GM21723 (cell line): ENCODE data around the gene SERHL2.
"Not testable (repeated sequence)": the region's sequence is repeated elsewhere in the genome, so short reads cannot be mapped to it uniquely, and the experiment has no call there.

ENCODE experiments used
- ATAC-seq: cut with Tn5 transposase; IDR thresholded peaks from one replicate; pipeline ENCODE4 v1.9.1; 2021; ENCODE audit warnings: mild to moderate bottlenecking, moderate library complexity; ENCODE audit not compliant: unreplicated experiment

The SERHL2 gene

GRCh38 chr22:42553475-42554361 lies at the start of gene SERHL2:
Gene SERHL2 (plus strand): TSS chr22:42553956. CDS start chr22:42554021, 65 bp downstream.
- ATAC-seq = peak; percentile 70

GRCh38 chr22:42508327-42508974 lies 45.3 kb upstream of the SERHL2 start:
- not testable (repeated sequence) for ATAC-seq

GRCh38 chr22:42508975-42509364 lies 44.8 kb upstream of the SERHL2 start:
- not testable (repeated sequence) for ATAC-seq

GRCh38 chr22:42509548-42509947 lies 44.2 kb upstream of the SERHL2 start:
- no peak for ATAC-seq

GRCh38 chr22:42511401-42511891 lies 42.3 kb upstream of the SERHL2 start:
- ATAC-seq = no peak

GRCh38 chr22:42512273-42512990 lies 41.3 kb upstream of the SERHL2 start:
- not testable (repeated sequence) for ATAC-seq

GRCh38 chr22:42514331-42514730 lies 39.4 kb upstream of the SERHL2 start:
- not testable (repeated sequence) for ATAC-seq

GRCh38 chr22:42515304-42515703 lies 38.5 kb upstream of the SERHL2 start:
- ATAC-seq = not testable (repeated sequence)

- no peak for ATAC-seq
Observed at GRCh38 chr22:42515896-42516295, 37.9 kb upstream of the SERHL2 start.

GRCh38 chr22:42517103-42517502 lies 36.7 kb upstream of the SERHL2 start:
- ATAC-seq = not testable (repeated sequence)

GRCh38 chr22:42518638-42519524 lies 34.9 kb upstream of the SERHL2 start:
- ATAC-seq = peak; percentile 17

GRCh38 chr22:42519525-42520401 lies 34.0 kb upstream of the SERHL2 start, which contains the start of gene RRP7A:
Gene RRP7A (minus strand): TSS chr22:42519796. CDS start chr22:42519786, 10 bp downstream.
- ATAC-seq = peak; percentile 69

GRCh38 chr22:42521228-42521546 lies 32.6 kb upstream of the SERHL2 start:
- ATAC-seq = no peak

GRCh38 chr22:42522546-42522945 lies 31.2 kb upstream of the SERHL2 start:
- no peak for ATAC-seq

- ATAC-seq = no peak
Observed at GRCh38 chr22:42528591-42529307, 25.0 kb upstream of the SERHL2 start.

- not testable (repeated sequence) for ATAC-seq
Observed at GRCh38 chr22:42529435-42529834, 24.3 kb upstream of the SERHL2 start.

- ATAC-seq = not testable (repeated sequence)
Observed at GRCh38 chr22:42531401-42532084, 22.2 kb upstream of the SERHL2 start.

GRCh38 chr22:42533638-42533977 lies 20.1 kb upstream of the SERHL2 start:
- no peak for ATAC-seq
